ENCODE measurements around the gene FAM107B. TPM values are rescaled to one million over a fixed set of nuclear protein-coding genes. Genes with fewer than 3 reads are reported as not detected.

The FAM107B gene
- total and polyA plus RNA-seq, 2 donors (not counting 3 experiments of a cell fraction or from before 2014, with no cell fraction given): 39.2 to 176 TPM

GRCh38 chr10:14803827-14804226, 29.1 kb upstream of the FAM107B start:
- FAIRE-seq (no peak), DNase-seq (ENCODE audit: low read depth, low spot score) (no peak)
- dilution Hi-C loops (cut with MboI; ENCODE audit: extremely low pct_ligation_motif_present, low sequenced_read_pairs) (no loop called here), intact Hi-C loops (cut with micrococcal nuclease) (no loop called here)
- no TSS peak for BruUV-seq (replicated peaks)
- Histone ChIP-seq H4K20me1 (replicated peaks; ENCODE audit: control insufficient read depth, extremely low read depth, insufficient read depth, low read length) (no peaks in the 10 kb centered on the region), H3K9ac (replicated peaks; ENCODE audit: extremely low read depth, insufficient read depth, low read length) (no peak overlapping the region), H3K4me3 (replicated peaks in 1 of 3; ENCODE audit: insufficient read depth in 1 of 3, low read depth in 1 of 3, low read length in 3 of 3) (no peak overlapping the region), H3K9me1 (replicated peaks; ENCODE audit: control insufficient read depth, extremely low read depth, insufficient read depth, low read length) (no peaks in the 10 kb centered on the region), H3K27ac (ENCODE audit: insufficient read depth, low read depth, low read length) (no peak overlapping the region), H3K36me3 (ENCODE audit: control insufficient read depth in 2 of 2, extremely low read depth in 1 of 2, insufficient read depth in 2 of 2, low read length in 2 of 2) (no peaks in the 10 kb centered on the region), H3K9me3 (replicated peaks; ENCODE audit: control insufficient read depth, insufficient read depth, low read length) (no peaks in the 10 kb centered on the region), H3K4me2 (ENCODE audit: insufficient read depth, low read length) (no peak overlapping the region), H3K79me2 (ENCODE audit: control insufficient read depth, insufficient read depth, low read length) (no peaks in the 10 kb centered on the region), H3K4me1 (ENCODE audit: control insufficient read depth, extremely low read depth, insufficient read depth, low read length) (peaks cover 5% of the 10 kb centered on the region), H2AFZ (ENCODE audit: low read depth, low read length) (no peak overlapping the region), H3K27me3 (ENCODE audit: control insufficient read depth in 2 of 2, insufficient read depth in 2 of 2, low read length in 2 of 2) (no peaks in the 10 kb centered on the region)
- POLR2A ChIA-PET: no interaction called here
- CTCF ChIA-PET: no interaction called here
- no peak for TF ChIP-seq POLR2AphosphoS5 (IDR thresholded peaks at IDR 0.05; ENCODE audit: insufficient read depth, low read depth, low read length)
- TF ChIP-seq EZH2 (IDR thresholded peaks at IDR 0.05; ENCODE audit: borderline replicate concordance, low read depth, low read length, severe bottlenecking): no peak
- no peak for TF ChIP-seq MAX (IDR thresholded peaks at IDR 0.05; ENCODE audit: insufficient read depth, insufficient read length)
- no peak for TF ChIP-seq GATA2 (IDR thresholded peaks at IDR 0.05; ENCODE audit: insufficient read depth, insufficient read length, low read depth, low read length)
- no peak for TF ChIP-seq POLR2A (IDR thresholded peaks at IDR 0.05; ENCODE audit: low read depth, low read length)
- TF ChIP-seq FOS (IDR thresholded peaks at IDR 0.05; ENCODE audit: borderline replicate concordance, insufficient read depth, low read length): no peak
- TF ChIP-seq CTCF (IDR thresholded peaks at IDR 0.05; ENCODE audit: extremely low read depth in 1 of 2, insufficient read depth in 1 of 2, low read depth in 1 of 2, low read length in 2 of 2): no peak
- TF ChIP-seq JUN (IDR thresholded peaks at IDR 0.05; ENCODE audit: borderline replicate concordance, insufficient read depth, insufficient read length, low read depth): no peak
- TF ChIP-seq MYC (IDR thresholded peaks at IDR 0.05; ENCODE audit: low read depth, low read length): no peak

Measured in endothelial cell of umbilical vein (primary cell).